Measurements from ENCODE around the gene TOGARAM2.

Gene TOGARAM2

DNA sequence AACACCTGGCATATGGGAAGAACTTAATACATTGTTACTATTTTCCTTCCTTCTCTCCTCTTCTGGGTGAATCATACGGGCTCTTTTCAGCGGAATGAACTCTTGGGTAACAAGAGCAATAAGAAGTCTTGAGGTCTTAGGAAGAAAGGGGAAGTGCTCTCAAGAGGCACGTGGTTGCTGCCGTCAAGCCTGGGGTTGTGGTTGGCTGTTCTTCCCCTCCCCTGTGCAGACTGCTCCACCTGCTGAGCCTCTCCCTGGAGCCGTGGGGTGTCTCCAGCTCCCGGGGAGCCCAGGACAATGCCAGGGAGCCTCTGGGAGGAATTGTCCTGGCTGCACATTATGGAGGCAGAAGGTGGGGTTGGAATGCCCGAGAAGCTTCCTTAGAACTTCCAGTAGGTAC lies 19.4 kb downstream of the TOGARAM2 start:
- DNase-seq = peak; percentile 44

DNA sequence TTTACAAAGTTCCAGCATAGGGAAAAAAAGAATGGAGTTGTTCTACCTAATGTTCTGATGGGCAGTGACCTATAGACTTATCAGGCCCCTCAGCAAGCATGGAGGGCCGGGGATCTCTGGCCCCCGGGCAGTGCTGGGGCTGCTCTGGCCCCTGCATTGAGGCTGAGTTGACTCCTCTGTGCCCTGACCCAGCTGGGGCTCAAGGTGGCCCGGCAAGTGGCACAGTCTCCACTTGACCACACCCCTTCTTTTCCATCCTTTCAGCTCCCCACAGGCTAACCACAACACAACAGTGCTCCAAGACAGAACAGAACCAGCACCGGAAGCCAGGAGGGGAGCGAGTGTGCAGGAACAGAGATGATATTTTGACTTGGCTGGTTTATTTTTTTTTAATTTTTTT lies 19.9 kb downstream of the TOGARAM2 start:
- no peak for DNase-seq

DNA sequence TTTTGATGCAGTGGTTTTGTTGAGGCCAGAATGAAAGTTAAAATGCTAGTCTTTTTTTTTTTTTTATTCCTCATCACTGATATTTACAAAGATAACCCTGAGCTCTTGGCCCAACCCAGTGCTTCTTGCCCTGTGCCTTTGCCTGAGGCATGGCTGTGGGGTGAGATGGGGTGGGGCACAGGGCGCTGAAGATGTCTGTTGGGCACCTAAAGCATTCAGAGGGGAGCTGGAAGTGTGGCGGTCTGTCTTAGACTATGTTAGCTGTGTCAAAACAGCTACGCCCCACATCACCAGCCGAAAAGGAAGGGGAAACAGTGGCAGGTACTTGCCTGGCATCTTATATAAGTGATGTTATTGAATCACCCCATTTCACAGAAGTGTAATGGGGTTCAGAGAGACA lies 20.7 kb downstream of the TOGARAM2 start:
- peak; percentile 7 for DNase-seq

GRCh38 chr2:29004755-29005154 lies 23.7 kb downstream of the TOGARAM2 start:
- DNase-seq = no peak

DNA sequence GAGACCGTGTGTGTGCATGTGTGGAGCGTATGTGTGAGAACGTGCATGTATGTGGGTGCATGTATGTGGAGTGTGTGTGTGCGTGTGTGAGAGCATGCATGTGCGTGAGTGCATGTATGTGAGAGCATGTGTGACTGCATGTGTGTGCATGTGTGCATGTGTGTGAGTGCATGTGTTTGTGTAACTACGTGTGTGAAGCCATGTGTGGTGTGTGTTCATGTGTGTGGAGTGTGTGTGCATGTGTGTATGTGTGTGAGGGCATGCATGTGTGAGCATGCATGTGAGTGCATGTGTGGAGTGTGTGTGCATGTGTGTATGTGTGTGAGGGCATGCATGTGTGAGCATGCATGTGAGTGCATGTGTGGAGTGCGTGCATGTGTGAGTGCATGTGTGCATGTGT lies 24.2 kb downstream of the TOGARAM2 start:
- DNase-seq = no peak

DNA sequence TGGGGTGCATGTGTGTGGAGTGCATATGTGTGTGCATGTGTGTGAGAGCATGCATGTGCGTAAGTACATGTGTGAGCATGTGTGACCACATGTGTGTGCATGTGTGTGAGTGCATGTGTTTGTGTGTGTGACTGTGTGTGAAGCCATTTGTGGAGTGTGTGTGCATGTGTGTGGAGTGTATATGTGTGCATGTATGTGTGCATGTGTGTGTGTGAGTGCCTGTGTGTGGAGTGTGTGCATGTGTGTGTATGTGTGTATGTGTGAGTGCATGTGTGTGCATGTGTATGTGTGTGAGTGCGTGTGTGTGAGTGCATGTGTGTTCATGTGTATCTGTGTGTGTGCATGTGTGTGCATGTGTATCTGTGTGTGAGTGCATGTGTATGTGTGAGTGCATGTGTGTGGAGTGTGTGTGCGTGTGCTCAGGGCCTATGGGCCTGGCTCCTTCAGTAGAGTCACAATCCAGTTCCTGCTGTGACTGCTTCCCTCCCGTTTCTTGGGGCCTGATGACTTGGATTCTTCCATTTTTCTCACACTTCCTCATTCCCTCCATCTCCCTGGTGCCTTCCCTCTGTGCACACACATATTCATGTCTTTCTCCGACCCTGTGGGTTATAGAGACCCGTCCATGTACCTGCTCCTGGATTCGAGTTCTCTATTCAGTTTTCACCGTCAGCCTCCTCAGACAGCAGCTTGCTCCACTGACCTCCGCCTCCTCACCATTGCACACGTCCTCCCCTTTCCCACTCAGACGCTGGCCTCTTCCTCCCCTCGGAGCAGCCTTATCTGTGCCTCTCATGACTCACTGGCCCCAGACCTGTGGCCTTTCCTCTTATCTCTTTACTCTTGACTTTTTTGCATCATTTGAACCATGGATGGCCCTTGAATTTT lies 25.2 kb downstream of the TOGARAM2 start:
- DNase-seq = no peak

DNA sequence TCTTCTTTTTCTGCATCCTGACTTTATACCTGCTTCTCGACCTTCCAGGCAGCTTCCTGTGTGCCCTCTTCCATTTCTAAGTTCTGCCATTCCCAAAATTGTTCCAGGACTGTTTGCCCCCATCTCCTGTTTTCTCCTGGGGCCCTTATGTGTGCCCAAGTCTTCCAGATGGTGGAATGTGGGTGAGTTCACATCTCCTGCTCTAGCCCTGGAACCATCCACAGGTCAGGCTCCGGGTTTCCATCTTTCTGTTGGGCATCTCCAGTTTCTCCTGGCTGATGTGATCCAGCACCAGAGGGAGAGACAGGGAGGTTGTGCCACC lies 25.8 kb downstream of the TOGARAM2 start:
- DNase-seq = no peak

DNA sequence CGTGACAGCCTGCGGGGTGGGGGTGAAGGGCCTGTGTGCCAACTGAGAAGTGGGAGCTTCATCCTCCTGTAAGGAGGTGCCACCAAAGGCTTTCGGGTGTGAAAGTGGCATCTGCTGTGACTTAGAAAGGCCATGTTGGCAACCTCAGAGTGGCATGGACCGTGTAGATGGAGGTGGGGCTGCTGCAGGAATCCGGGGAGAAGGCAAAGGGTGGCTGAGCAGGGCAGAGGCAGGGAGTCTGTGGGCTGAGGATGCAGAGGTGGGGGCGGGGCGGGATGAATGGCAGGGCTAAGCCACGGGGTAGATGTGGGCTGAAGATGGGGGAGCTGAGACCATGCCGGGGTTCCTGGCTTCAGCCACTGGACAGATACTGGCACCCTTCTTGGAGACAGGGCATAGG lies 28.2 kb downstream of the TOGARAM2 start:
- no peak for DNase-seq

GRCh38 chr2:29009711-29010677 lies 28.9 kb downstream of the TOGARAM2 start:
- DNase-seq = peak; percentile 32

- peak; percentile 64 for DNase-seq
Measured at GRCh38 chr2:29010946-29011345, 29.8 kb downstream of the TOGARAM2 start.

- DNase-seq = peak; percentile 88
Measured at GRCh38 chr2:29011418-29012060, 30.4 kb downstream of the TOGARAM2 start.

- DNase-seq = peak; percentile 52
Measured at GRCh38 chr2:29012211-29012681, 31.1 kb downstream of the TOGARAM2 start.

DNA sequence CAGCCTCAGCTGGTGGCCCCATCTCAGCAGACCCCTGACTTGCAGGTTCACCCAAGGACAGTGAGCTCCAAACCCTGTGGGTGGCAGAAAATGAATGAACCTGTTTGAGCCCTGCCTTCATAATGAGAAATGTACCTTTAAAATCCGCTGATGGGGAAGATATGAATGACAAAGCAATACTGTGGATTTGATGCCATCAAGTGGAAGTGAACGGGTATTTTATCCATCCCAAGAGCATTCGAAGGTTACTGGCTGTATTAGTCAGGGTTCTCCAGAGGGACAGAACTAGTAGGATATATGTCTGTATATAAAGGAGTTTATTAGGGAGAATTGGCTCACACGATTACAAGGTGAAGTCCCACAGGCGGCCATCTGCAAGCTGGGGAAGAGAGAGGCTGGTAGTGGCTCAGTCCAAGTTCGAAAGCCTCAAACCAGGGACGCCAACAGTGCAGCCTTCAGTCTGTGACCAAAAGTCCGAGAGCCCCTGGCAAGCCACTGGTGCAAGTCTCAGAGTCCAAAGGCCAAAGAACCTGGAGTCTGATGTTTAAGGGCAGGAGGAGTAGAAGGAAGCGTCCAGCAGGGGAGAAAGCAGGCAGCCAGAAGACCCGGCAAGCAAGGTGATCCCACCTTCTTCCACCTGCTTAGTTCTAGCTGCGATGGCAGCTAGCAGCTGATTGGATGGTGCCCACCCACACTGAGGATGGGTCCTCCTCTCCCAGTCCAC lies 32.1 kb downstream of the TOGARAM2 start:
- no peak for DNase-seq

DNA sequence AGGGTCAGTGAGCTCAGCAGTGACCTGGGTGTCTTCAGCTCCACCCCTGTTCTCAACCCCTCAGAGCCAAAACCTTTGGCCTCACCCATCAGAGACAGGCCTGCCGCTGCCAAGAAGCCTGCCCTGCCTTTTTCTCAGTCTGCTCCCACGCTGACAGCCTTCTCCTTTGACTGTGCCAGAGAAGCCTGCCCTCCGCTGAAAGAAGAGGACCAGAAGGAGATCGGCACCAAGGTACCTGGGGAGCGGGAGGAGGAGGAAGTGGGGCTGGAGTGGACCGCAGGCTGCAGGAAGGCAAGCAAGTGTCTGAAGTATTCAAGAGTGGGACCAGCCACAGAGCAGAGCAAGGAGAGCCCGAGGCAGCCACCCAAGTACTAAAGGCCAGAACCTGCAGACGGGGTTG lies 33.2 kb downstream of the TOGARAM2 start:
- no peak for DNase-seq

DNA sequence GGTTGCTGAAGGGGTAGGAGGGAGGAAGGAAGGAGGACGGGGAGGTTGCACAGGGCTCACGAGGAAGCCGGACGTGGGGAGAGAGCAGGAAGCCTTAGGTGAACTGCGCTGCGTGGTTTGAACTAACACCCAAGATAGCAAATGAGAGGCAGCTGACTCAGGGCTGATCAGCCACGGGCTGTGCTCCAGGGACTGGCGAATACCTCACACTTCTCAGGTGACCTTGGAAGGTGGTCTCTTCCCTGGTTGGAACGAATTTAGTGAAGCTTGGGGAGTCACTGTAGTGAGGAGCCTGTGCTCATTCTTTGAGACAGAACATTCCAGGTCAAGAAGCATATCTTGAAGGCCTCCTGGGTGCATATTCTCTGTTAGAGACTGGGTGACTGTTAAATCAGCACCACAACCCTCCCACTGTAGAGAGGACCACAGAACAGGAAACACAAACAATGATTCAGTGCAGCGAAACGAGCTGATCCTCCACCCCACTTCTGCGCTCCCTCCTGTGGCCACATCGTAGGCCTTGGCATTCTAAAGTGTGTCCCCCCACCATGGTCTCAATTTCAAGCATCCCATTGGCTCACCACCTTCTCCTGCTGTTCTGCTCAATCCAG lies 33.8 kb downstream of the TOGARAM2 start:
- DNase-seq = peak; percentile 86

- no peak for DNase-seq
Measured at GRCh38 chr2:29015701-29016470, 34.8 kb downstream of the TOGARAM2 start.

- DNase-seq = peak; percentile 14
Measured at GRCh38 chr2:29016504-29016903, 35.4 kb downstream of the TOGARAM2 start.

DNA sequence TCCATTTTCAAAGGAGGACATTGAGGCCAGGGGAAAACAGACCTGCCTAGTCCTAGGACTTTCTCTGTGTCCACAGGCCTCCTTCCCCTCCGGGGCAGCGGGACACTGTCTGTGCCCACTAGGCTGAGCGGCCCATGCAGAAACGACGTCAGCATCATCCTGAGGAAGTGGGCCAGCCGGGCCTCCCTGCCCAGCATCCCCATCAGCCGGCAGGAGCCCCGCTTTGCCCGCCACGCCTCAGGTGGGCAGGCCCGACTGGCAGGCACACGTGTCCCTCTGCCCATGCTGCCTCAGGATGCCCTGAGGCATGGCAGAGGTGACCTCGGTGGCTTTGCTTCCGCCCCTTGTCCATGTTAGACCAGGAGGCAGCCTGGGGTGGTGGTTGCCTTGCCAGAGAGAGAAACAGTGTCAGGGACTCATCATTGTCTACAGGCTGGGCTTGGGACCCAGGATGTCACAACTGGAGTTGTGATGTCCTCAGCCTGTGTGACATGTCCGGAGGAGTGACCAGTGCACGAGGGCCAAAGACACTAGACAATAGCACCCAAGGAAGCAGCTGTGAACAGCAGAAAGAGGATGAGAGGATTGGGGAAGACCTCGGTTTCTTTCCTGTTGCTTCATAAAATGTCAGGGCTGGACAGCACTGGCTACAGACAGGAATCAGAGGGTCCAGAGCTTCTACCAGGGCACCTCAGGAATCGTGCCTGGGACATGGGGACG lies 36.8 kb downstream of the TOGARAM2 start:
- DNase-seq = no peak

GRCh38 chr2:29021886-29022285 lies 40.8 kb downstream of the TOGARAM2 start:
- DNase-seq = no peak

- no peak for DNase-seq
Measured at GRCh38 chr2:29022679-29023078, 41.6 kb downstream of the TOGARAM2 start.

Measured in CD4-positive, alpha-beta T cell treated with Interleukin-17A for 4 hours (primary cell).